ENCODE data around the gene LRRK1. TPM values are rescaled to one million over a fixed set of nuclear protein-coding genes. Genes with fewer than 3 reads are reported as not detected.
"Not testable (repeated sequence)": the region's sequence is repeated elsewhere in the genome, so short reads cannot be mapped to it uniquely, and the experiment has no call there.

The LRRK1 gene
- total RNA-seq, 1 donor from 2014 or later: 4.2 TPM

GRCh38 chr15:101092156-101092866 lies 173.2 kb downstream of the LRRK1 start:
- peaks cover 2% of the 10 kb centered on the region for H3K27me3 ChIP-seq (ENCODE audit: control insufficient read depth, insufficient read depth, low read length)
- DNase-seq (ENCODE audit: low read depth) (no peak), FAIRE-seq (peak; percentile 40)
- no peaks in the 10 kb centered on the region for H3K36me3 ChIP-seq (ENCODE audit: control insufficient read depth, insufficient read depth, low read length)
- H3K4me3 ChIP-seq (ENCODE audit: low read depth, low read length): no peak overlapping the region
- TF ChIP-seq CTCF (IDR thresholded peaks at IDR 0.05; ENCODE audit: insufficient read depth, low read length, severe bottlenecking): no peak

GRCh38 chr15:101092867-101093202 lies 173.7 kb downstream of the LRRK1 start:
- TF ChIP-seq CTCF (IDR thresholded peaks at IDR 0.05; ENCODE audit: insufficient read depth, low read length, severe bottlenecking): no peak
- H3K27me3 ChIP-seq (ENCODE audit: control insufficient read depth, insufficient read depth, low read length): peaks cover 2% of the 10 kb centered on the region
- FAIRE-seq (no peak), DNase-seq (ENCODE audit: low read depth) (no peak)
- H3K36me3 ChIP-seq (ENCODE audit: control insufficient read depth, insufficient read depth, low read length): no peaks in the 10 kb centered on the region
- no peak overlapping the region for H3K4me3 ChIP-seq (ENCODE audit: low read depth, low read length)

GRCh38 chr15:101093958-101094357 lies 174.8 kb downstream of the LRRK1 start:
- no peaks in the 10 kb centered on the region for H3K36me3 ChIP-seq (ENCODE audit: control insufficient read depth, insufficient read depth, low read length)
- TF ChIP-seq CTCF (IDR thresholded peaks at IDR 0.05; ENCODE audit: insufficient read depth, low read length, severe bottlenecking): no peak
- H3K4me3 ChIP-seq (ENCODE audit: low read depth, low read length): no peak overlapping the region
- FAIRE-seq (no peak), DNase-seq (ENCODE audit: low read depth) (no peak)
- H3K27me3 ChIP-seq (ENCODE audit: control insufficient read depth, insufficient read depth, low read length): peaks cover 2% of the 10 kb centered on the region

- DNase-seq (ENCODE audit: low read depth); H3K36me3 ChIP-seq (ENCODE audit: control insufficient read depth, insufficient read depth, low read length); H3K27me3 ChIP-seq (ENCODE audit: control insufficient read depth, insufficient read depth, low read length); H3K4me3 ChIP-seq (ENCODE audit: low read depth, low read length): not testable (repeated sequence)
- FAIRE-seq: peak; percentile 23
Measured at GRCh38 chr15:101095796-101096406, 176.7 kb downstream of the LRRK1 start.

GRCh38 chr15:101097111-101097510 lies 178.0 kb downstream of the LRRK1 start:
- Histone ChIP-seq H3K4me3 (ENCODE audit: low read depth, low read length) (no peak overlapping the region), H3K27me3 (ENCODE audit: control insufficient read depth, insufficient read depth, low read length) (peaks cover 2% of the 10 kb centered on the region), H3K36me3 (ENCODE audit: control insufficient read depth, insufficient read depth, low read length) (no peaks in the 10 kb centered on the region)
- TF ChIP-seq CTCF (IDR thresholded peaks at IDR 0.05; ENCODE audit: insufficient read depth, low read length, severe bottlenecking): no peak
- no peak for FAIRE-seq
- no peak for DNase-seq (ENCODE audit: low read depth)

- Histone ChIP-seq H3K4me3 (ENCODE audit: low read depth, low read length) (no peak overlapping the region), H3K36me3 (ENCODE audit: control insufficient read depth, insufficient read depth, low read length) (no peaks in the 10 kb centered on the region), H3K27me3 (ENCODE audit: control insufficient read depth, insufficient read depth, low read length) (peaks cover 2% of the 10 kb centered on the region)
- FAIRE-seq: no peak
- DNase-seq (ENCODE audit: low read depth): peak; percentile 12
- peak; percentile 14 for TF ChIP-seq CTCF (IDR thresholded peaks at IDR 0.05; ENCODE audit: insufficient read depth, low read length, severe bottlenecking)
Measured at GRCh38 chr15:101099183-101099582, 180.0 kb downstream of the LRRK1 start.

All from bronchial epithelial cell (primary cell).